WI38 (cell line): ENCODE measurements around the gene PRADC1.
"Not testable (repeated sequence)": the region's sequence is repeated elsewhere in the genome, so short reads cannot be mapped to it uniquely, and the experiment has no call there.

Experiments
- H3K4me3 ChIP-seq: 2 replicates; pipeline ENCODE4 v1.5.1; 2011; ENCODE audit warnings: low read depth, mild to moderate bottlenecking, control low read depth, low read length
- CTCF ChIP-seq: IDR thresholded peaks from 2 replicates; pipeline ENCODE4 v1.5.1; 2012; ENCODE audit warnings: low read depth, mild to moderate bottlenecking, control low read depth, low read length

Gene PRADC1

GRCh38 chr2:73210696-73211095 lies 22.3 kb downstream of the PRADC1 start:
- H3K4me3 ChIP-seq = no peak overlapping the region
- no peak for TF ChIP-seq CTCF

GRCh38 chr2:73210019-73210418 lies 23.0 kb downstream of the PRADC1 start:
- no peak for TF ChIP-seq CTCF

GRCh38 chr2:73208258-73208657 lies 24.8 kb downstream of the PRADC1 start:
- no peak for TF ChIP-seq CTCF
- H3K4me3 ChIP-seq = no peak overlapping the region

More at GRCh38 chr2:73210019-73210418, 23.0 kb downstream of the PRADC1 start:
- no peak overlapping the region for H3K4me3 ChIP-seq

GRCh38 chr2:73205611-73206010 lies 27.4 kb downstream of the PRADC1 start:
- no peak overlapping the region for H3K4me3 ChIP-seq
- TF ChIP-seq CTCF = no peak

- H3K4me3 ChIP-seq = no peak overlapping the region
- TF ChIP-seq CTCF = no peak
Measured at GRCh38 chr2:73203055-73203681, 29.9 kb downstream of the PRADC1 start.

GRCh38 chr2:73202156-73203054 lies 30.6 kb downstream of the PRADC1 start, which contains the start of gene NOTO:
Gene NOTO (plus strand): TSS chr2:73202574. CDS start chr2:73202667, 93 bp downstream.
- H3K4me3 ChIP-seq = peak within 1 kb of the TSS; percentile 27; the same call in 1 of the 2 replicates
- TF ChIP-seq CTCF = no peak

GRCh38 chr2:73200281-73200680 lies 32.8 kb downstream of the PRADC1 start:
- H3K4me3 ChIP-seq = not testable (repeated sequence)
